ENCODE data around the gene OTULINL.
"Not testable (repeated sequence)": the region's sequence is repeated elsewhere in the genome, so short reads cannot be mapped to it uniquely, and the experiment has no call there.

The OTULINL gene

DNA sequence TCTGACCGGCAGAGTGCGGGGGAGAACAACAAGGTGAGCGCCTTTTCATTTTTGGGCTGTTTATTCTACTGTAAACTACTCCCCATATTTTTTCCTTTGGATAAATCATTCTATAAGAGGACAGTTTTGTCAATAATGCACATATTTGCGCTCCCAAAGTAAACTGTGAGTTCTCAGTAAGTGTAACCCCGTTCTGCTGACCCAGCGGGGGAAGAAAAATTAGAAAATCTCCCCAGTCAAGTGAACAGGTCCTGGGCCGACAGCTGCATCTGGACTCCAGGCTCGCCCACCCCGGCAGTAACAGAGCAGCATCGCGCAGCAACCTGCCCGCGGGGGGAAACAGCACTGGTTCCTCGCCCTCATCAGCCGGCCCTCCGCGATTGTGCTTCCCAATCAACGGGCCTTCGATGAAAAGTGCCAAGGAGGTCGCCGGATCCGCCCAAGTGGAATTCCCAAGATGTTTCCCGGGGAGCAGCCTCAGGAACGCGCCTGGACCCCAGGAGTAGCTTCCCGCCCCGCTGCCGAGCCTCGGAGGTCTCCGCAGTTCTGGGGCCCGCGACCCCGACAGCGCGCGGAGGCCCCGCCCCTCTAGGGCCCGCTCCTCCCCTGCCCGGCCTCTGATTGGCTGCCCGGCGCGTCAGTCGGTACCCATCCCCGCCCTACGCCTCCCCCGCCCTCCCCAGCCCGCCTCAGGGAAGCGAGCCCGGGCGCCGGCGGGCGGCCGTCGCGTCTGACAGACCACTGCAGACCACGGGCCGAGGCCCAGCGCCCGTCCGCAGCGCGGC is at the start of gene OTULINL:
OTULINL (plus strand) TSS at position 687 of the 785 bp plus-strand sequence. CDS start 103 bp downstream, outside the sequence.
- DNase-seq: peak; percentile 36

DNA sequence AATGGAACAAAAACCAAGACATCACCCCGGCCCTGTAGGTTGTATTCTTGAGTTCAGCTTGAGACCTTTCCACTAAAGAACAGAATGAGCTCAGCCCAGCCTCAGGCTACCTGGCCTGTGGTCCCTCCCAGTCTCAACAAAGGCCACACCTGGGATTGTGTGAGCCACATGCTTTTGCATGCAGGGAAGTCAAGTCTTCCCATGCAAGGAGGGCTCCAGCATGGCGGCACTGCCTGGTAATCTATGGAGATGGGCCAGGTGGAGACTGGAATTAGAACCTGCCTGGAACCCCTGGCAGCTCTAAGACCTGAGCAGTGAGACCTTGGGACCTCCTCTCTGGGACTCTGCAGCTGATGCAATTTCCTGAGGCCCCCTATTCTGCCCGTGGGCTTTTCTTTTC is 49.4 kb upstream of the OTULINL start:
- no peak for DNase-seq

DNA sequence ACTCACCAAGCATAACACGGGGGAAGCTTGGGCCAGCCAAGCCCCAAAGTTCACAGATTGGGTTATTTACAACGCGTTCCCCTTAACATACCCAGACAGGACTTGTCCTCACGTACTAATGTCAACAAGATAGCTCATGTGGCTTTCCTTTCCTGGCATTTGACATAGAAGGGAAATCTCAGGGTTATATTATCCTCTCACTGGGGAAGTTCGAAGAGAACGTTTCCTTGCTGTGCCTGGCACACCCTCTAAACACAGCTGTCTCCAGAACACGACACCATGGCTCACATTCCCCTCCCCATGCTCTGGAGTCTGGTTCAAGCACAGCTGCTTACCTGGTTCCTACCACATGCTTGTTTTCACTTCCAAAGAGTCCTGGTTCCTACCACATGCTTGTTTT is 46.8 kb upstream of the OTULINL start:
- no peak for DNase-seq

DNA sequence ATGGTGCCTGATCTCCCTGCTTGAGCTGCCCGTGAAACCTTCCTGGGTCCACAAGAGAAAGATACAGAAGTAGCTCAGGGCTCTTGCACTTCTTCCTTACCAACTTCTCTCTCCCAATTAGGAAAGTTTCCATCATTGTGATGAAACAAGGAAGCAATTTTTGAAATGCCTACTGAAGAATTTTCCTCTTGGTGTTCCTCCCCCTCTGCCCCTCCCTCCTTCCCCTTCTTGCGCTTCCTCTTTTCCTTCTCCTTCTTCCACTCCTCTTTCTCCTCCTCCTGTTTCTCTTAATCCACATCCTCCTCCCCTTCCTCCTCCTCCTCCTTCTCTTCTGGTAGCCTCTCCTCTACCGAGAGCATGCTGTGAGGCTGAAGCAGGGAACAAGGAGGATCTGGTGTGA is 36.3 kb upstream of the OTULINL start:
- no peak for DNase-seq

DNA sequence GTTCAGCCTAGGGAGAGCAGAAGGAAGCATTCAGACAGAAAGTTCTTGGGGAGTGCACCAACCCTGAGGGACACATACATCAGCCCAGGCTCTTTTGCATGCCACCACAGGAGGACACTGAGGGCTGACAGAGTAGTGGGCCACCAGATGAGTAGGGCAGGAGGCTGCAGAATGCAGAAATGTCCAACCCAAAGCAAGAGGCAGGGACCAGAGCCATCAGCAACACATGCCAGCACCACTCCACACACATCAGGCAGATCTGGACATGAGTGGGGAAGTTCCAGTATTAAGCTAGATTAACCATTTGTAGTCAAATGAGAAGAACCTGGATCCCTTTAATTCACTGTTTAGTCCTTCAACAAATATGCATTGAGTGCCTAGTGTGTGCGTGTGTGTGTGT is 35.7 kb upstream of the OTULINL start:
- DNase-seq: no peak

DNA sequence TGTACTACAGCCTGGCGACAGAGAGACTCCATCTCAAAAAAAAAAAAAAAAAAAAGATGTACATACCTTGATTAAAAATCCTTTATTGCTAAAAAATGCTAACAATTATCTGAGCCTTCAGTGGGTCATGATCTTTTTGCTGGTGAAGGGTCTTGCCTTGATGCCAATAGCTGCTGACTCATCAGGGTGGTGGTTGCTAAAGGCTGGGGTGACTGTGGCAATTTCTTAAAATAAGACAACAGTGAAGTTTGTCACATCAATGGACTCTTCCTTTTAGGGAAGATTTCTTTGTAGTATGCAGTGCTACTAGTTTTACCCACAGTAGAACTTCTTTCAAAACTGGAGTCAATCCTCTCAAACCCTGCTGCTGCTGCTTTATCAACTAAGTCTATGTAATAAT is 33.9 kb upstream of the OTULINL start:
- DNase-seq: no peak

DNA sequence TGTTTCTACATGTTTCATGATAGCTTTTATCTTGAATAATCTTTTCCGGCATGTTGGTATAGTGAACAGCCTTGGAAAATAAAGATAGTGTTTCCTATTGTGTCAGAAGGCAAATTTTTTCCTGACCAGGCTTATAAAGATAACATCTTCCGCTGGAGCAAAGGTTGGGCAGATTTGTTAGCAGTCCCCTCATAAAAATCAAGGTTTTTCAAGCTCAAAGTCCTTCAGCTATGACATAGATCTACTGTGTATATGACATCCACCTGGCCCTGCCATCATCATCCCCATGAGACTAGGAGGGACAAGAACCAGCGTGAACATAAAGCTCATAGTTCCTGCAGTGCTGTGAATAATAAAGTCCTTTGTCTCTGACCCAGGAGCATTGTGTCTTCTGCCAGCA is 30.4 kb upstream of the OTULINL start:
- no peak for DNase-seq

DNA sequence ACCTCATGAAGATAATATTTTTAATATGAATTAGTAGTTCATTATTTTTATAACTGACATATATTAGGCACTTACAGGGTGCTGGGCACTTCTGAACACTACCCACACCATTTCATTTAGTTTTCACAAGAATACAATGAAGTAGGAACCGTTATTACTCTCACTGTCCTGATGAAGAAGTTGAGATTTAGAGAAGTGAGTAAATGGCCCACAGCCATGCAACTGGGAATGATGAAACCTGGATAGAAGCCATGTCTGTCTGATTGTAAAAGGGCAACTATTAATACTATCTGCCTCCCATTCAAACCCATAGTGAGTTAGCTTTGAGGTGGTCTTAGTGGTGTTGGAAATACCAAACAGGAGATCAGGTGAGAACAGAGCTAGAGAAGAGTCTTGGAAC is 29.6 kb upstream of the OTULINL start:
- no peak for DNase-seq

DNA sequence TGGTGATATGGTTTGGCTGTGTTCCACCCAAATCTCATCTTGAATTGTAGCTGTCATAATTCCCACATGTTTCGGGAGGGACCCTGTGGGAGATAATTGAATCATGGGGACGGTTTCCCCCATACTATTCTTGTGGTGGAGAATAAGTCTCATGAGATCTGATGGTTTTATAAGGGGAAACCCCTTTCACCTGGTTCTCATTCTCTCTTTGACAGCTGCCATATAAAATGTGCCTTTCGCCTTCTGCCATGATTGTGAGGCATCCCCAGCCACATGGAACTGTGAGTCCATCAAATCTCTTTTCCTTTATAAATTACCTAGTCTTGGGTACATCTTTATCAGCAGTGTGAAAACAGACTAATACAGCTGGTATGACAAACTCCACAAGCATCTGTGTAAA is 27.3 kb upstream of the OTULINL start:
- not testable (repeated sequence) for DNase-seq

DNA sequence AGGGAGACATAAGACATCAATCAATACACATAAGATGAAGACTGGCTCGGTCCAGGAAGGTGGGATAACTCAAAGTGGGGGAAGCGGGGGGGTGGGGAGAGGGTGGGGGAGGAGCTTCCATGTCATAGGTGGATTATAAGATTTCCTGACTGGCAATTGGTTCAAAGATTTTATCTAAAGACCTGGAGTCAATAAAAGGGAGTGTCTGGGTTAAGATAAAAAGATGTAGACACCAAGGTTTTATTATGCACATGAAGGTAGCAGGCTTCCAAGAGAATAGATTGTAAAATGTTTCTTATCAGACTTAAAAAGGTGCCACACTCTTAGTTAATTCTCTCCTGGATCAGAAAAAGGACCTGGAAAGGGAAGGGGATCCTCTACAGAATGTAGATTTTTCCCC is 25.6 kb upstream of the OTULINL start:
- DNase-seq: no peak

DNA sequence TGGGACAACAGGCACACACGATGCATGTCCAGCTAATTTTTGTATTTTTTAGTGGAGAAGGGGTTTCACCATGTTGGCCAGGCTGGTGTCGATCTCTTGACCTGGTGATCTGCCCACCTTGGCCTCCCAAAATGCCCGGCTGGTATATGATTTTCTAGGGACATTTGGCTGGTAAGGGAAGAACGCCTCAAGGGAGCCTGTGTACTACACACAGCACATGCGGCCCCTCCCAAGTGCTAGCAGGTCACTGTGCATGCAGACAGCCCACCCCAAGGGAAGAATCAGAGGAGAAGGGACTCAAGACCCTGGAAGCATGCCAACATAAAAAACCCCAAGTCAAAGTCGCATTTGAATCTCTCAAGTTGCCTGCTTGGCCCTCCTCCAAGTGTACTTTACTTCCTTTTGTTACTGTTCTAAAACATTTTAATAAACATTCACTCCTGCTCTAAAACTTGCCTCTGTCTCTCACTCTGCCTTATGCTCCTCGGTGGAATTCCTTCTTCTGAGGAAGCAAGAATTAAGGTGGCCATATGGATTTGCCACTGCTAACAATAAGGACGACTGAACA is 24.3 kb upstream of the OTULINL start:
- DNase-seq: no peak

DNA sequence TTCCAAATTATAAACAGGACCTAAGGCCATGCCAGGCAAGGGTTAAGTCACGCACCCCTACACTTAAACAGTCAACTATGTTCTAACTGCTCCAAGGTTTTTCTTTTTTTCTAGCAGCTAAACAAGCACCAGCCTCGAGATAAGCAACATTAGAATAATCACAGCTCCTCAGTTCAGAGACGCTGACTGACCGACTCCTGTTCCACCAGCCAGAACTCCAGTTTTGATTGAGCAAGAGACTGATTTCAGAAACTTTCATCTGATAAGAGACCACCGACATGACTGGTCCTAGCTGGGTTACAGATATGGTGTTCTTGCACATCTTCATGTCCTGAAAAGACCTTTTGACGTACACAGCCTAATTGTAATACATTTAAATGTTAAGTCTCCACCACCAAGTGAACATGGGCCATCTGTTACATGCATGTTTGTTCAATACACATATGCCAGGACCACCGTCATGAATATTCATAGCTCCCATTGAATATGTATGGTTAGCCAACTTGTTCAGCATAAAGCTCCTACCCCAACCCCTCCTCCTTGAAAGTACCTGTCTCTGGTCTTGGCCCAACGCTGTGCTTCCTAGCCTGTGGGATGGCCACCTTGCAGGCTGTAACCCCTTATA is 23.7 kb upstream of the OTULINL start:
- no peak for DNase-seq

DNA sequence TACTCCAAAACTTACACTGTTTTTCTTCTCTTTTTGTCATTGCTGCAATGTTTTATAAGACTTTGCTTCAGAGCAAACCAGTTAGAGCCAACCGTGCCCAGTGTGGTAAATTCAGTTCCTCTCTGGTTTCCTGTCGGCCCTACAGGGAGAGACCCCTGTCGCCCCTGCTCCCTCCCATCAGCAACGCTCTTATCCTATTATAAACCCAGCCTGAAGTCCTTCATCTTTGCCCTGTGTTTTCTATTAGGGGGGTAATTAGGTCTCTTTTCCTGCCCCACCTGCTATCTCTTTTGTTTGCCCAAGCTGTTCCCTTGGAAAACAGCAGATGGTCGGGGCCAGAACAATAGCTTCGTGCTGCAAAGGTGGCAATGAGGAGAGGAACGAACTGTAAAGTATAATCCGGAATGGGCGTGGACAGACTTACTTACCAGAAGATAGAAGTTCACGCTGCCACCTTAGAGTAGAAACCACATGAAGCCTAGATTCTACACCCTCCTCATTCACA is 21.4 kb upstream of the OTULINL start:
- DNase-seq: no peak

DNA sequence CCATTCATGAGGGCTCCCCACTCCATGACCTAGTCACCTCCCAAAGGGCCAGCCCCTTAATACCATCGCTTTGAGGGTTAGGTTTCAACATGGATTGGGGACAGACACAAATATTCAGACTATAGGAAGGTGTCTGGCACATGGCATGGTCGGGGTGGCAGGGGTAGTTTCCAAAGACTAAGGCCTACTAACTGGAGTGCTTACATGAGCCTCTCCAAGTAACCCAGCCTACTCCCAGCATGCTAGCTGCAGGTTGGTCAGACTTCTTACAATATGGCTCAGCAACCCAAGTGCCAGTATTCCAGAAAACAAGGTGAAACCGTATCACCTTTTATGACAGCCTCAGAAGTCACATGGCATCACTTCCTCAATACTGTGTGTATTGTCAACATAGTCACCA is 19.9 kb upstream of the OTULINL start:
- no peak for DNase-seq

DNA sequence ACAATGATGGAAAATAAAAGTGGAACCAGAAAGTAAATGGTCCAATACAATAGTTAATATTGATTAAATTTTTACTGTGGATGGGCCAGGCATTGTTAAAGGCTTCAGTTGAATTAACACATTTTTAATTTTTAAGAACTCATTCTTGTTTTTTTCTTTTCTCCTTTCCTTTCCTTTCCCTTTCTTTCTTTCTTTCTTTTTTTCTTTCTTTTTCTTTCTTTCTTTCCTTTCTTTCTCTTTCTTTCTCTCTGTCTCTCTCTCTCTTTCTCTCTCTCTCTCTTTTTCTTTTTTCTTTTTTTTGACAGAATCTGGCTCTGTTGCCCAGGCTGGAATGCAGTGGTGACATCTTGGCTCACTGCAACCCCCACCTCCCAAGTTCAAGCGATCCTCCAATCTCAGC is 13.3 kb upstream of the OTULINL start:
- no peak for DNase-seq

DNA sequence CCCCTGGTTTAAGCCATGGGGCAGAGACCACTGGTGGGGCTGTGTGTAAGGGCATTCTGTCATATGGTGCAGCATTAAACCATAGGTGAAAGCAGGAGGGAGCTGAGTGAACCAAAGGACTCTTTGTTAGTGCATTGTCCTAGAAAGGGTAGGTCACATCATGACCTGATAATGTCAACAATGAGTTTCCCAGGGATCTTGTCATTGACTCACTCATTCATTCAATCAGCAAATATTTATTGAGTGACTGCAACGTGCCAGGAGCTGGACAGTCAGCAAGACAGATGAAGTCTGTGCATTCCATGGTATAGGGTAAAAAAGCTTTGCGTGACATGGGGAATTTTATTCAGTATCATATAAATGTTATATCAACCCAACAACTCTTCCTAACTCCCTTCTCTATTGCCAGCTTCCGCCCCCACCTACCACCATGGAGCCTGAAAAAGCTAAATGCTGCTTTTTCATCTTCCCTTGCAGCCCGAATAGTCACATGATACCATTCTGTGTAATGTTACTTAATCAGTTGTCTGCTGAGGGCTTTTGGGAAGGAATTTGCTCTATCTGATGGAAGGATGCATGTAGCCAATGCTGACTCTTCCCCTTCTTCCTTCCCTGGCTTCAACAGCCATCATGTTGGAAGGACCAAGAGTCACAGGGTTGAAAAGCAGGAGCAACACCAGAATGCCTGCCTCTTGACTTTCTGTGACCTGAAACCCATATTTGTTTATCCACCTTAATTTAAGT is 11.5 kb upstream of the OTULINL start:
- no peak for DNase-seq

DNA sequence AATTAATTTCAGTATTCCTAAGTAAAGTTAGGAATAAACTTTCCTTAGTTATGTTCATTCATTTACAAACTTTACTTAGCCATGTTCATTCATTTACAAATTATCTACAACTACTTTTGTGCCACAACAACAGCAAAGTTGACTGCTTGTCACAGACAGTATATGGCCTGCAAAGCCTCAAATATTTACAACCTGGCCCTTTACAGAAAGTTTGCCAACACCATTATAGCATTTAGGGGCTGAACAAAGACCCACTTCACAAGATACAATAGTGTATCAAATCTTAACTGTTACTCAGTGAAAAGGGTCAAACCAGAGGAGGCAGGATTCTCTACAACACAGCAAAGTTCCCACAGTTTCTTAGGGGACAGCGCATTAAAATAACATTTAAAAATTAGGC is 9.7 kb upstream of the OTULINL start:
- DNase-seq: no peak

DNA sequence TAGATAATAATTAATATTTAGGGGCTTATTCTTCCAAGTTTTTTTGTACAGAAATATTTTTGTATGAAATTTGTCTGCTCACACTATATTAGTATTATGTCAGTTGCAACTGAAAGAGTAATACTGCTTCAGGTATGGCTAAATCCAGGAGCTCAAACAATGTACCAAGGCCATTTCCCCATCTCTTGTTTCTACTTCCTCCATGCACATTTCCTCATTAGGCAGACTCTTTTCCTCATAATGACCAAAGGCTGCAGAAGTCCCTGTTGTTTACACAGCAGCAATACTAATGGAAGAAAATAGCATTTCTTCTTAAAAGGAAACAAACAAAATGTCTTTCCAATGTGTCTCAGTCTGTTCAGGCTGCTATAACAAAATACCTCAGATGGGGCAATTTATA is 9.2 kb upstream of the OTULINL start:
- DNase-seq: no peak

DNA sequence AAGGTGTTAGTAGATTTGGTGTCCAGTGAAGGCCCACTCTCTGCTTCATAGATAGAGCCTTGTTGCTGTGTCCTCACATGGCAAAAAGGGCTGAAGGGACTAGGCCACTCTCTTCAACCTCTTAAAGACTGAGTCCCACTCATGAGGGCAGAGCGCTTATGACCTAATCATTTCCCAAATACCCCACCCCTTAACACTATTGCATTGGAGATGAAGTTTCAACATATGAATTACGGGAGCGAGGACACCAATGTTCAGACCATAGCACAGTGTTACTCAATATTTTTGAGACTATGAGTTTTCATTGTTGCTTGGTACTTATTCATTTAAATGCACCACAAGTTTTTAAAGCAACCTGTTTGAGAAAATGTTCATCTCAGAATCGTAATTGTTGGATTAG is 8.8 kb upstream of the OTULINL start:
- DNase-seq: no peak

DNA sequence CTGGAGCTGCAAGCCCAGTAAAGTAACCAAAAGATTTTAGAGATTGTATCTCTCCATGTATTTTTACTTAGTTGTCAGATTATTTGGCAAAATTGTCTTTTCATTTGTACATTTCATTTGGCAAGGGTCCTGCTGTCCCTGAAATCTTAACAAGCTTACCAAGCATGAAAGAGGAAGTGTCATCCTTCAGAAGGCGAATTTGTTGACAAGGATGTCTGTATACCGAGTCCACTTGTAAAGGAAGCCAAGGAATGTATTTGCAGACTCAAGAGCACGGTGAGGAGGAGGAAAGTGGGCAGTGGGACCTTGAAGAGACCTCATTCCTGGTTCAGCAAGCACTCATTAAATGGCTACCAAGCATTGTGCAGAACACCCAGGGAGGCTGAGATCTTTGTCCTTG is 7.5 kb upstream of the OTULINL start:
- no peak for DNase-seq

DNA sequence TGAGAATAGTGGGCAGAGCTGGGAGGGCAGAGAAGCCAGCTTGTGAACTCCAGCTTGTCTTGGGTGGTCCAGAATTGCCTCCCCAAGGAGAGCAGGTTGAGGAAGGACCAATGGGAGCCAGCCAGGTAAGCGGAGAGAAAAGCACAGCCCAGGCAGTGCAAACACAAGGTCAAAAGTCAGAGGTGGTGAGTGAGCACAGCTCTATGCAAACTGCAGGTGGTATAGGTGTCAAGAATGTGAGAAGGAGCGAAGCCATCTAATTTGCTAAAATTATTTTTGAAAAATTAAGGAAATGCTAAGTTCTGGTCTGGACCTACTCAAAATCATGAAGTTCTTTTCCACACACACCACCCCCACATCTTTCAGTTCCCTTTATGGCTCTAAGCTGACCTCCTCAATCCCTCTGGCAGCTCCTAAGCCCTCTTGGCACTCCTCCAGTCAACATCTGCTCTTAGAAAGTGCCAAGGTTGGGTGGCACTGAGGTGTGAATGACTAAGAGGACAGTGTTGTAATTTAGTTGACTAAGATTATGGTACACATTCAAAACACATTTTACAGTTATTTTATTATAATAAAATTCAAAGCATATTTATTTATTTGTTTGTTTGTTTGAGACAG is 6.6 kb upstream of the OTULINL start:
- no peak for DNase-seq

DNA sequence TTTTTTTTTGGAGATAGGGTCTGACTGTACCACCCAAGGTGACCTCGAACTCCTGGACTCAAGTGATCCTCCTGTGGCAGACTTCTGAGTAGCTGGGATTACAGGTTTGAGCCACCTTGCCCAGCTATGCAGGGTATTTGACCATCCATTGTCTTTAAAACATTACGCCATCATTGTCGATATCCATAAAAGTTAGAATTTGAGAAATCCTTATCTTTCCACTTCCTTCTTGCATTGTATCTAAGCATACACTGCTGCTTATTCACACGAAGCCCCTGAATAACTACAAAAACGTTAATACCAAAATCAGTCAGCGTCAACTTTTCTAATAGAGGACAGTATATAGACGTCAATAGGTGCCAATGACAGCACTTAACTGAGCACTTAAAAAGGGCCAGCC is 5.4 kb upstream of the OTULINL start:
- no peak for DNase-seq

DNA sequence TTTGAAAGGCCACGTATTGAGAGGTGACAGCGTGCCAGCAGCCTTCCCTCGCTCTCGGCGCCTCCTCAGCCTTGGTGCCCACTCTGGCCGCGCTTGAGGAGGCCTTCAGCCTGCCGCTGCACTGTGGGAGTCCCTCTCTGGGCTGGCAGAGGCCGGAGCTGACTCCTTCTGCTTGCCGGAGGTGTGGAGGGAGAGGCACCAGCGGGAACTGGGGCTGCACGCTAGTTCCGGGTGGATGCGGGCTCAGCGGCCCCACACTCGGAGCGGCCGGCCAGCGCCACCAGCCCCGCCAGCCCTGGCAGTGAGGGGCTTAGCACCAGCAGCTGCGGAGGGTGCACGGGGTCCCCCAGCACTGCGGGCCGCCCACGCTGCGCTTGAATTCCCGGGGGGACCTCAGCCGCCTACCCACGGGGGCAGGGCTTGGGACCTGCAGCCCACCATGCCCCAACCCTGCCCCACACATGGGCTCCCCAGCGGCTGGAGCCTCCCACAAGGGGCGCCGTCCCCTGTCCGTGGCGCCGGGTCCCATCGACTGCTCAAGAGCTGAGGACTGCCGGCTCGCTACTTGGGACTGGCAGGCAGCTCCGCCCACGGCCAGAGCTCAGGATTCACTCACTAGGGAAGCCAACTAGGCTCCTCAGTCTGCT is 4.4 kb upstream of the OTULINL start:
- no peak for DNase-seq

All from NCI-H1048 (cell line).